Inflammatory macrophage treated with lipopolysaccharide for 4 hours (primary cell): ENCODE results near the gene CORO1C.
"Not testable (repeated sequence)": the region's sequence is repeated elsewhere in the genome, so short reads cannot be mapped to it uniquely, and the experiment has no call there.

ENCODE experiments used
- DNase-seq: peaks from one replicate; pipeline ENCODE4 v3.0.0-alpha.2; 2020

CORO1C gene

GRCh38 chr12:108752387-108752786 lies 21.1 kb upstream of the CORO1C start:
- DNase-seq: no peak

GRCh38 chr12:108751821-108752220 lies 20.5 kb upstream of the CORO1C start:
- DNase-seq: no peak

- DNase-seq: not testable (repeated sequence)
Measured at GRCh38 chr12:108751003-108751402, 19.7 kb upstream of the CORO1C start.

- no peak for DNase-seq
Measured at GRCh38 chr12:108750526-108750925, 19.2 kb upstream of the CORO1C start.

- DNase-seq: no peak
Measured at GRCh38 chr12:108747563-108747962, 16.2 kb upstream of the CORO1C start.

- DNase-seq: no peak
Measured at GRCh38 chr12:108745641-108746040, 14.3 kb upstream of the CORO1C start.

GRCh38 chr12:108744021-108744897 lies 12.9 kb upstream of the CORO1C start:
- peak; percentile 80 for DNase-seq

GRCh38 chr12:108738170-108738569 lies 6.9 kb upstream of the CORO1C start:
- DNase-seq: peak; percentile 76

- no peak for DNase-seq
Measured at GRCh38 chr12:108735855-108736254, 4.5 kb upstream of the CORO1C start.

- DNase-seq: peak; percentile 93
Measured at GRCh38 chr12:108734200-108734906, 3.0 kb upstream of the CORO1C start.

- not testable (repeated sequence) for DNase-seq
Measured at GRCh38 chr12:108733230-108733531, 1.9 kb upstream of the CORO1C start.

- no peak for DNase-seq
Measured at GRCh38 chr12:108732489-108733229, 1.3 kb upstream of the CORO1C start.

GRCh38 chr12:108731866-108732461 lies 646 bp upstream of the CORO1C start:
- peak; percentile 99 for DNase-seq

GRCh38 chr12:108730365-108731104 lies 783 bp downstream of the CORO1C start:
- DNase-seq: peak; percentile 83

GRCh38 chr12:108729612-108730364 lies 1.5 kb downstream of the CORO1C start:
- no peak for DNase-seq

GRCh38 chr12:108728820-108729611 lies 2.3 kb downstream of the CORO1C start:
- no peak for DNase-seq

- DNase-seq: no peak
Measured at GRCh38 chr12:108727868-108728735, 3.2 kb downstream of the CORO1C start.

GRCh38 chr12:108727161-108727560 lies 4.2 kb downstream of the CORO1C start:
- peak; percentile 49 for DNase-seq

- no peak for DNase-seq
Measured at GRCh38 chr12:108724890-108725151, 6.5 kb downstream of the CORO1C start.
